Natural killer cell treated with Interleukin-12 subunit alpha and Interleukin-12 subunit beta and Interleukin-15 and Interleukin-18, amount 100 ng/mL, for 72 hours (primary cell): ENCODE results near the gene KIAA1671. TPM values are rescaled to one million over a fixed set of nuclear protein-coding genes. Genes with fewer than 3 reads are reported as not detected.

Experiments
- ATAC-seq, 2 donors: fragments of 150-1000 bp; cut with Tn5 transposase in 1 of 2; sonication (Bioruptor Pico), chemical (Tn5 transposase) in 1 of 2; 2 replicates each; pipeline ENCODE4 v1.10.0; 2021
- DNase-seq: peaks from one replicate; pipeline ENCODE4 v3.0.0; 2022; ENCODE audit warnings: low spot score
- H3K27ac Mint-ChIP-seq, 2 donors: 1 replicate in 1 of 2; 2 replicates in 1 of 2; pipeline ENCODE4 v1.8.0; 2022; ENCODE audit warnings: mixed read lengths in 2 of 2, mild to moderate bottlenecking in 1 of 2, moderate library complexity in 1 of 2
- H3K27me3 Mint-ChIP-seq, 2 donors: 1 replicate in 1 of 2; 2 replicates in 1 of 2; pipeline ENCODE4 v1.8.0; 2022; ENCODE audit warnings: mixed read lengths in 2 of 2
- H3K36me3 Mint-ChIP-seq: one replicate; pipeline ENCODE4 v1.8.0; 2022; ENCODE audit warnings: mixed read lengths
- H3K4me1 Mint-ChIP-seq, 2 donors: 1 replicate in 1 of 2; 2 replicates in 1 of 2; pipeline ENCODE4 v1.8.0; 2022; ENCODE audit warnings: low read depth in 2 of 2, mixed read lengths in 2 of 2, mild to moderate bottlenecking in 1 of 2
- H3K4me3 Mint-ChIP-seq: one replicate; pipeline ENCODE4 v1.8.0; 2022; ENCODE audit warnings: mixed read lengths
- H3K9me3 Mint-ChIP-seq: 2 replicates; pipeline ENCODE4 v1.8.0; 2022; ENCODE audit warnings: mixed read lengths
- total RNA-seq, 2 donors: library from RNA; stranded (reverse); gene quantifications; one replicate each; pipeline ENCODE4 v1.2.3, GENCODE V29; 2022

Gene KIAA1671
- total RNA-seq, 2 donors from 2014 or later: 11.7 to 21.3 TPM

GRCh38 chr22:25085930-25086901, 133.7 kb downstream of the KIAA1671 start:
- Mint-ChIP-seq H3K9me3 (no peaks in the 10 kb centered on the region), H3K36me3 (no peaks in the 10 kb centered on the region), H3K4me3 (peak overlapping the region; percentile 58), H3K4me1 (peaks cover 45 to 50% of the 10 kb centered on the region in 2 donors), H3K27ac (peak overlapping the region; percentile 66 to 74), H3K27me3 (no peaks in the 10 kb centered on the region)
- DNase-seq: no peak
- ATAC-seq: peak; percentile 89 to 91

- no peaks in the 10 kb centered on the region for H3K9me3 Mint-ChIP-seq
- ATAC-seq (no peak), DNase-seq (no peak)
- no peak overlapping the region for H3K4me3 Mint-ChIP-seq
- no peaks in the 10 kb centered on the region for H3K27me3 Mint-ChIP-seq
- H3K27ac Mint-ChIP-seq: peak overlapping the region; percentile 66 to 74
- H3K36me3 Mint-ChIP-seq: no peaks in the 10 kb centered on the region
- peaks cover 42 to 44% of the 10 kb centered on the region in 2 donors for H3K4me1 Mint-ChIP-seq
These were observed 134.4 kb downstream of the KIAA1671 start for GRCh38 chr22:25086902-25087282.

GRCh38 chr22:25090225-25090890, 137.8 kb downstream of the KIAA1671 start:
- Mint-ChIP-seq H3K27me3 (no peaks in the 10 kb centered on the region), H3K36me3 (no peaks in the 10 kb centered on the region), H3K27ac (peak overlapping the region in 1 of 2 donors; percentile 20), H3K4me3 (no peak overlapping the region), H3K4me1 (peaks cover 32 to 38% of the 10 kb centered on the region in 2 donors), H3K9me3 (no peaks in the 10 kb centered on the region)
- ATAC-seq (no peak), DNase-seq (no peak)

DNA sequence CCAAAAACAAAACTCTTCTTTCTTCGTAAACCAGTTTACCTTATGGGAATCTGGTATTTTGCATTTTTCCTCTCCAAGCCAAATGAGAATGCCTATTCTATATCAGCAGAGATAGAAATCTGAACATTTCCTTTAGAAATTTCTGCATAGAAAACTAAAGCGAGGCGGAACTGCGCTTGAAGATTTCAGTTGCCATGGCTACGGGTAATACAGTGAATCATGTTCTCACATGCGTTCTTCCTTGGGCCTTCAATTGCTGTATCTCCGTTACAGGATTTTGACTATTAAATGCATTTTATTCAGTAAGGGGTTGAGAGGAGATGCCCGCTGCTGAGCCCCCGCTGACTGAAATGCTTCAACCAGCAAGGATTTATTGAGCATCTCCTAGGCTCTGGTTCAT, 138.9 kb downstream of the KIAA1671 start:
- H3K27ac Mint-ChIP-seq: peak overlapping the region in 1 of 2 donors; percentile 4
- ATAC-seq (no peak), DNase-seq (no peak)
- no peaks in the 10 kb centered on the region for H3K27me3 Mint-ChIP-seq
- peaks cover 22 to 27% of the 10 kb centered on the region in 2 donors for H3K4me1 Mint-ChIP-seq
- H3K4me3 Mint-ChIP-seq: no peak overlapping the region
- H3K36me3 Mint-ChIP-seq: no peaks in the 10 kb centered on the region
- H3K9me3 Mint-ChIP-seq: no peaks in the 10 kb centered on the region

DNA sequence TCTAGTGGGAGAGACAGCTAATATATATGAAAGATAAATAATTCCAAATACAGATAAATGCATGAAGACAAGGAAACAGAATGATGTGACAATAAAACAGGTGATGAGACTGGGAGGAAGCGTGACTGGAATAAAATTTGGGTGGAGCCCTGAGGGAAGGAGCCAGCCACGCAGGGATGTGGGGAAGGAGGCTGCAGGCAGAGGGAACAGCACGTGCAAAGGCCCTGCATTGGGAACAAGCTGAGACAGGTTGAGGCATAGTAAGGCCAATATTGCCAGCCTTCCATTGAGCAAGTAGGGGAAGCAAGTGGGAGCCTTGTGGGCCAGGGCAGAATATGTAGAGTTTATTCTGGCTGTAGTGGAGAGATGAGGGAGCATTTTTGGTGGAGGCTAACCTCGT, 139.6 kb downstream of the KIAA1671 start:
- Mint-ChIP-seq H3K4me1 (peaks cover 15 to 20% of the 10 kb centered on the region in 2 donors), H3K36me3 (no peaks in the 10 kb centered on the region), H3K9me3 (no peaks in the 10 kb centered on the region), H3K4me3 (no peak overlapping the region), H3K27me3 (no peaks in the 10 kb centered on the region), H3K27ac (peak overlapping the region; percentile 4 to 19)
- DNase-seq (no peak), ATAC-seq (no peak)

DNA sequence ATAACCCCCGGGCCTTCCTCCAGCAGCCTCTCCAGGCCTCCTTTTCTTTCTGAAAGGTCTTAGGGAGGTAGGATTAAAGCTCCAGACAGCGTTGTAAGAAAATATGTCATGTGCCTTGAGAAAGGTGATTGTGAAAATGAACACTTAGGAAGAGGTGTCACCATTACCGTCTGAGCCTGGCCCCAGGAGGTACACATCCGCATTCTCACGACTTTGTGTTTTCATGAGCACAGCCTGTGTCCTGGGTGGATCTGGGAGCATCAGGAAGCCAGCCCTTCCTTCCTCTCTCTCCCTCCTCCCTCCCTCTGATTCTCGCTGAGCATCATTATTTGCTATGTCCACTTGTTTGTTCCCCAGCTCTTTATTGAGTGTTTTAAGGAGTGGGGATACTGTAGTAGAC, 142.1 kb downstream of the KIAA1671 start:
- H3K4me3 Mint-ChIP-seq: no peak overlapping the region
- no peak overlapping the region for H3K27ac Mint-ChIP-seq
- H3K9me3 Mint-ChIP-seq: no peaks in the 10 kb centered on the region
- H3K27me3 Mint-ChIP-seq: no peaks in the 10 kb centered on the region
- DNase-seq (no peak), ATAC-seq (no peak)
- no peaks in the 10 kb centered on the region for H3K36me3 Mint-ChIP-seq
- peaks cover 4 to 13% of the 10 kb centered on the region in 2 donors for H3K4me1 Mint-ChIP-seq

- Mint-ChIP-seq H3K9me3 (no peaks in the 10 kb centered on the region), H3K4me1 (peaks cover 10 to 19% of the 10 kb centered on the region in 2 donors), H3K36me3 (no peaks in the 10 kb centered on the region), H3K4me3 (no peak overlapping the region), H3K27me3 (no peaks in the 10 kb centered on the region), H3K27ac (no peak overlapping the region)
- DNase-seq (no peak), ATAC-seq (no peak)
These were observed 143.4 kb downstream of the KIAA1671 start for GRCh38 chr22:25095869-25096268.

DNA sequence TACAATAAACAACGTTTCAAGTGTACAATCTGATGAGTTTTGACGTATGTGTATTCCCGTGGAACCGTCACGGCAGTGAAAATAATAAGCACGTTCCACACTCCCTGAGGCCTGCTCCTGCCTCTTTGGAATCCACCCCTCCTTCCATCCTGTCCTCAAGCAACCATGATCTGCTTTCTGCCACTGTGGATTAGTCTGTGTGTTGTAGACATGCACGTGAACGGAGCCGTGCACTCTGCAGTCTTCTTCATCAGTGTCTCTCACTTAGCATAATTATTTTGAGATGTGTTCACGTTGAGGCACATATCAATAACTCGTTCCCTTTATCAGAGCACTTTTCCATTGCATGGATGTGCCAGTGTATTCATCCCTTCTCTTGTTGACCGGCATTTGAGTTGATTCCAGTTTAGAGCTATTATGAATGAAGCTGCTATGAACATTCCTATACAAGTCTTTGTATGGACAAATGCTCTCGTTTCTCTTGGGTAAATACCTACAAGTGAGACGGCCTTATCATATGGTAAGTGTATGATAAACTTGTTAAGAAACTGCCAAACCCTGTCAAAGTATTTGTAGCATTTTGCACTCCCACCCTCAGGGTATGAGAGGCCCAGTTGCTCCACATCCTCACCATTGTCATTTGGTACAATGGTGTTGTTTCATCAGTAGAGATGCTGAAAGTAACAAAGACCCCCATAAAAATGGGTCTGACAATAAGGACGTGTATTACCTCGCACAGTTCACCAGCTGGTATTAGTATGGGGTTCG, 144.3 kb downstream of the KIAA1671 start:
- Mint-ChIP-seq H3K36me3 (no peaks in the 10 kb centered on the region), H3K4me3 (no peak overlapping the region), H3K9me3 (no peaks in the 10 kb centered on the region), H3K27ac (peak overlapping the region in 1 of 2 donors; percentile 47), H3K27me3 (no peaks in the 10 kb centered on the region), H3K4me1 (peaks cover 12 to 15% of the 10 kb centered on the region in 2 donors)
- ATAC-seq (no peak), DNase-seq (no peak)

GRCh38 chr22:25098445-25099081, 146.0 kb downstream of the KIAA1671 start:
- ATAC-seq (no peak), DNase-seq (no peak)
- Mint-ChIP-seq H3K9me3 (no peaks in the 10 kb centered on the region), H3K4me1 (peaks cover 6 to 13% of the 10 kb centered on the region in 2 donors), H3K27ac (no peak overlapping the region), H3K4me3 (no peak overlapping the region), H3K27me3 (no peaks in the 10 kb centered on the region), H3K36me3 (no peaks in the 10 kb centered on the region)

DNA sequence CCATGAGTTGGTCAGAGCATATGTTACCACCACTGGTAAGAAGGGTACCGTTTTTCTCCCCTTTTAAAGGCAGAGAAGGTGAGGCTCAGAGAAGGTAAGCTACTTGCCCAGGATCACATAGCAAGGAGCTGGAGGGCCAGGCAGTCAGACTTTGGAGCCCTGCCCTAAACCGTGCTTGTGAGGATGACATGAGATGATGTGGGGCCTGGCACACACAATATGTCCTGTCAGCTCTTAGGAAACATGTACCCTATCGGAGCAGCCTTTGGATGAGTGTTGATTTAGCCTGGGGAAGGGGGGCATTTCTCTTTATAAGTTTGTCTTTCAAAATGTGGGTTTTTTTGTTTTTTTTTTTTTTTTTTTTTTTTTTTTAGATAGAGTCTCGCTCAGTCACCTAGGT, 146.7 kb downstream of the KIAA1671 start:
- Mint-ChIP-seq H3K27me3 (no peaks in the 10 kb centered on the region), H3K27ac (no peak overlapping the region)

DNA sequence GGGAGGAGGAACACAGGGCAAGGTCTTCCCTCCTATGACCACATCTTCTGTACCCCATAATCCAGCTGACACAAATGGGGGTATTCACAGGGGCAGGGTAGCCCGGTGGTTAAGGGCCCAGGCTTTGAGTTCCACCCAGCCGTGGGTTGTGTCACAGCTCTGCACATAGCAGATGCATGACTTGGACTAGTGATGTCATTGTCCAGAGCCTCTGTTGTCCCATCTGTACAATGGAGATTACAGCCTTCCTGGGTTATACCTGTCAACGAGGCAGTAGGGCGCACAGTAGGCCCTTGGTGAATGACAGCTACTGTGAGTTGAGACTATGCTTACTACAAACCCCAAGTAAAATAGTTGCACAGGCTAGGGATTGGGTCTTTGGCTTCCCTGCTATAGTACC, 147.9 kb downstream of the KIAA1671 start:
- no peak for DNase-seq
- no peak overlapping the region for H3K4me3 Mint-ChIP-seq
- H3K9me3 Mint-ChIP-seq: no peaks in the 10 kb centered on the region
- H3K27me3 Mint-ChIP-seq: no peaks in the 10 kb centered on the region
- ATAC-seq: no peak
- no peaks in the 10 kb centered on the region for H3K36me3 Mint-ChIP-seq
- peak overlapping the region in 1 of 2 donors; percentile 35 for H3K27ac Mint-ChIP-seq
- peaks cover 6 to 11% of the 10 kb centered on the region in 2 donors for H3K4me1 Mint-ChIP-seq

More for the DNA sequence above, 146.7 kb downstream of the KIAA1671 start:
- Mint-ChIP-seq H3K9me3 (no peaks in the 10 kb centered on the region), H3K4me3 (no peak overlapping the region), H3K36me3 (no peaks in the 10 kb centered on the region), H3K4me1 (peaks cover 6 to 11% of the 10 kb centered on the region in 2 donors)
- ATAC-seq (no peak), DNase-seq (no peak)

DNA sequence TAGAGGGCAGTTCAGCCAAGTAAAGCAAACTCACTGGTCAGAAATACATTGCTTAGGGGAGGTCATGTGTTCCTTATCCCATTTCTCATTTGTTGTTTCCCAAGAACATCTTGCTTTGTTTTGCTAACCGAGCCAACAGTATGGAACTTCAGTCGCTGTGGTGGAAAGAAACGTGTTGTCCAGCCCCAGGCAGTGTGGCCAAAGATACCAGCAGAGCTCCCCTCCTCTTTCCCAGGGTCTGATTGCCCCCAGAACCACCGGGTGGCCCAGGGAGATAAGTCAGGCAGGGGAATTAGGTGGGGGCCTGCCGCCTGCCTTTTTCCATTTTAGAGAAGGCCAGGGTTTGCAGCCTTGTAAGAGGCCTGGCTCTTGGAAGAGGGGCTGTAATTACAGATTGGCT, 148.4 kb downstream of the KIAA1671 start:
- ATAC-seq: no peak
- Mint-ChIP-seq H3K27ac (no peak overlapping the region), H3K9me3 (no peaks in the 10 kb centered on the region), H3K4me3 (no peak overlapping the region), H3K36me3 (no peaks in the 10 kb centered on the region), H3K4me1 (peaks cover 8 to 13% of the 10 kb centered on the region in 2 donors), H3K27me3 (no peaks in the 10 kb centered on the region)
- no peak for DNase-seq

GRCh38 chr22:25101501-25101900, 149.0 kb downstream of the KIAA1671 start:
- H3K27ac Mint-ChIP-seq: no peak overlapping the region
- H3K9me3 Mint-ChIP-seq: no peaks in the 10 kb centered on the region
- ATAC-seq (no peak), DNase-seq (no peak)
- H3K36me3 Mint-ChIP-seq: no peaks in the 10 kb centered on the region
- peaks cover 11 to 15% of the 10 kb centered on the region in 2 donors for H3K4me1 Mint-ChIP-seq
- H3K4me3 Mint-ChIP-seq: no peak overlapping the region
- H3K27me3 Mint-ChIP-seq: no peaks in the 10 kb centered on the region
